SU-DHL-6 (cell line): ENCODE data around the gene CSNK1G3.

Experiments
- H2AFZ ChIP-seq: fragments of 200-600 bp; sonication (generic); 2 replicates; pipeline ENCODE4 v1.6.1; 2014; ENCODE audit warnings: low read depth, mild to moderate bottlenecking, moderate library complexity, mixed read lengths, antibody characterized with exemption, low read length; ENCODE audit not compliant: severe bottlenecking
- H3F3A ChIP-seq: fragments of 200-600 bp; shearing (Covaris generic); 2 replicates; pipeline ENCODE4 v1.6.0; 2016; ENCODE audit warnings: antibody characterized with exemption, mild to moderate bottlenecking; ENCODE audit not compliant: insufficient read depth
- H3K27ac ChIP-seq: fragments of 200-600 bp; sonication (generic); 2 replicates; pipeline ENCODE4 v1.5.1; 2016; ENCODE audit warnings: low read depth, mild to moderate bottlenecking, low read length, moderate library complexity, mixed read lengths
- H3K27me3 ChIP-seq: fragments of 200-600 bp; sonication (generic), shearing (Covaris generic); 2 replicates; pipeline ENCODE4 v1.6.0; 2014; ENCODE audit warnings: mild to moderate bottlenecking, low read length
- H3K36me3 ChIP-seq: fragments of 200-600 bp; sonication (generic); 2 replicates; pipeline ENCODE4 v1.6.1; 2014; ENCODE audit warnings: mild to moderate bottlenecking, low read length, mixed read lengths
- H3K4me2 ChIP-seq: fragments of 300-600, 200-600 bp; shearing (Covaris generic), sonication (generic); 2 replicates; pipeline ENCODE4 v1.6.0; 2014; ENCODE audit warnings: low read length, low read depth, mild to moderate bottlenecking; ENCODE audit not compliant: poor library complexity, severe bottlenecking
- H3K4me3 ChIP-seq: fragments of 200-600 bp; sonication (generic); 2 replicates; pipeline ENCODE4 v1.5.1; 2014; ENCODE audit warnings: antibody characterized with exemption, low read length, mild to moderate bottlenecking, mixed read lengths; ENCODE audit not compliant: insufficient read depth, poor library complexity, severe bottlenecking
- H3K79me2 ChIP-seq: fragments of 200-600 bp; sonication (generic); 2 replicates; pipeline ENCODE4 v1.6.1; 2014; ENCODE audit warnings: mild to moderate bottlenecking, low read length, moderate library complexity; ENCODE audit not compliant: insufficient read depth
- H3K9ac ChIP-seq: fragments of 200-600 bp; sonication (generic); 2 replicates; pipeline ENCODE4 v1.7.0; 2014; ENCODE audit warnings: mild to moderate bottlenecking, low read length
- H3K9me2 ChIP-seq: fragments of 200-600 bp; sonication (generic); replicated peaks from 2 replicates; pipeline ENCODE4 v1.6.1; 2014; ENCODE audit warnings: low read length; ENCODE audit not compliant: insufficient read depth
- H3K9me3 ChIP-seq: fragments of 200-600 bp; sonication (generic); 2 replicates; pipeline ENCODE4 v1.6.1; 2014; ENCODE audit warnings: low read length, mixed read lengths; ENCODE audit not compliant: insufficient read depth
- H4K20me1 ChIP-seq: fragments of 200-600 bp; sonication (generic); 2 replicates; pipeline ENCODE4 v1.6.1; 2014; ENCODE audit warnings: low read depth, mild to moderate bottlenecking, antibody characterized with exemption, low read length, moderate library complexity, mixed read lengths
- CTCF ChIP-seq: fragments of 200-600 bp; sonication (generic); IDR thresholded peaks from one replicate; pipeline ENCODE4 v1.5.1; 2017; ENCODE audit warnings: antibody characterized with exemption, mild to moderate bottlenecking, low read length, moderate library complexity; ENCODE audit not compliant: insufficient read depth, poor library complexity, severe bottlenecking
- EZH2phosphoT487 ChIP-seq: fragments of 200-600 bp; sonication (generic), shearing (Covaris generic); conservative IDR thresholded peaks from 2 replicates; pipeline ENCODE4 v1.6.1; 2018; ENCODE audit warnings: mild to moderate bottlenecking, antibody characterized with exemption, low read length, moderate library complexity, mixed read lengths

CSNK1G3 gene

GRCh38 chr5:123557907-123558306 lies 45.9 kb downstream of the CSNK1G3 start:
- Histone ChIP-seq H3F3A (no peaks in the 10 kb centered on the region), H2AFZ (no peak overlapping the region), H3K27ac (no peak overlapping the region), H3K36me3 (peaks cover 11% of the 10 kb centered on the region), H3K4me2 (no peak overlapping the region), H4K20me1 (no peaks in the 10 kb centered on the region), H3K79me2 (no peaks in the 10 kb centered on the region; the same call in 1 of the 2 replicates), H3K27me3 (no peaks in the 10 kb centered on the region), H3K9me3 (no peaks in the 10 kb centered on the region), H3K9me2 (no peaks in the 10 kb centered on the region), H3K4me3 (no peak overlapping the region), H3K9ac (no peak overlapping the region)
- no peak for TF ChIP-seq CTCF
- no peak for TF ChIP-seq EZH2phosphoT487

- Histone ChIP-seq H3K9ac (no peak overlapping the region), H4K20me1 (no peaks in the 10 kb centered on the region), H3K79me2 (no peaks in the 10 kb centered on the region; the same call in 1 of the 2 replicates), H3K27ac (no peak overlapping the region), H3K9me2 (no peaks in the 10 kb centered on the region), H3K36me3 (peaks cover 12% of the 10 kb centered on the region), H2AFZ (no peak overlapping the region), H3F3A (no peaks in the 10 kb centered on the region), H3K4me3 (no peak overlapping the region), H3K4me2 (no peak overlapping the region), H3K27me3 (no peaks in the 10 kb centered on the region), H3K9me3 (no peaks in the 10 kb centered on the region)
- no peak for TF ChIP-seq CTCF
- no peak for TF ChIP-seq EZH2phosphoT487
These were observed 46.9 kb downstream of the CSNK1G3 start for GRCh38 chr5:123558762-123559433.

GRCh38 chr5:123559434-123559775 lies 47.4 kb downstream of the CSNK1G3 start:
- Histone ChIP-seq H3K27me3 (no peaks in the 10 kb centered on the region), H2AFZ (no peak overlapping the region), H3K27ac (no peak overlapping the region), H3K9me3 (no peaks in the 10 kb centered on the region), H3K4me3 (no peak overlapping the region), H3K4me2 (no peak overlapping the region), H3K9ac (no peak overlapping the region), H3K9me2 (no peaks in the 10 kb centered on the region), H4K20me1 (no peaks in the 10 kb centered on the region), H3K36me3 (peaks cover 12% of the 10 kb centered on the region), H3K79me2 (no peaks in the 10 kb centered on the region), H3F3A (no peaks in the 10 kb centered on the region)
- no peak for TF ChIP-seq EZH2phosphoT487
- TF ChIP-seq CTCF = no peak
